Panc1 (cell line): Measurements from ENCODE around the gene SIPA1L2. TPM values are rescaled to one million over a fixed set of nuclear protein-coding genes. Genes with fewer than 3 reads are reported as not detected.

ENCODE experiments used
- ATAC-seq: fragments of 200-7000 bp; cut with Tn5 transposase; 2 replicates; pipeline ENCODE4 v1.9.1; 2020; ENCODE audit warnings: mild to moderate bottlenecking, moderate library complexity
- BruUV-seq: library from RNA; stranded (reverse); fragments of 400-500 nt; replicated peaks from 2 replicates; lab custom pipeline; 2021; lab: Mats Ljungman, UMichigan
- CTCF ChIA-PET: fragments of 300-600 bp; sonication (Branson Sonifier 250); formaldehyde crosslinking; loops from one replicate; lab custom pipeline; 2022; ENCODE audit warnings: antibody characterized with exemption; lab: Charles Lee
- POLR2A ChIA-PET: fragments of 300-600 bp; sonication (Branson Sonifier 250); formaldehyde crosslinking; loops from one replicate; lab custom pipeline; 2022; ENCODE audit warnings: antibody characterized with exemption; lab: Charles Lee
- DNase-seq: peaks from one replicate; pipeline ENCODE4 v3.0.0-alpha.2; 2010; ENCODE audit warnings: low read depth, low spot score
- H3K27ac ChIP-seq: 2 replicates; pipeline ENCODE4 v1.5.1; 2011; ENCODE audit warnings: mild to moderate bottlenecking, low read length, inconsistent platforms
- H3K27me3 ChIP-seq: fragments of 200-500 bp; sonication (Bioruptor generic); 2 replicates; pipeline ENCODE4 v1.6.0; 2014; ENCODE audit warnings: low read length, inconsistent platforms; ENCODE audit not compliant: control insufficient read depth, insufficient read depth
- H3K36me3 ChIP-seq: fragments of 200-500 bp; sonication (Bioruptor generic); 2 replicates; pipeline ENCODE4 v1.5.1; 2014; ENCODE audit warnings: inconsistent platforms, mild to moderate bottlenecking, low read length, moderate library complexity; ENCODE audit not compliant: control insufficient read depth, insufficient read depth
- H3K4me1 ChIP-seq: 2 replicates; pipeline ENCODE4 v1.5.1; 2011; ENCODE audit warnings: inconsistent platforms, mild to moderate bottlenecking, low read length, moderate library complexity; ENCODE audit not compliant: control insufficient read depth, insufficient read depth
- H3K4me3 ChIP-seq, 2 experiments: 2 replicates each; pipeline ENCODE4 v1.5.1; 2011 to 2012; ENCODE audit warnings: low read depth in 2 of 2, low read length in 2 of 2, mild to moderate bottlenecking in 2 of 2, inconsistent platforms in 1 of 2, moderate library complexity in 1 of 2
- H3K9me3 ChIP-seq: fragments of 200-500 bp; sonication (Bioruptor generic); 2 replicates; pipeline ENCODE4 v1.5.1; 2014; ENCODE audit warnings: low read depth, mild to moderate bottlenecking, inconsistent platforms, low read length, moderate library complexity; ENCODE audit not compliant: control insufficient read depth, insufficient read depth
- POLR2AphosphoS5 ChIP-seq: IDR thresholded peaks from 2 replicates; pipeline ENCODE4 v1.6.1; 2012; ENCODE audit warnings: mild to moderate bottlenecking, low read depth, low read length, moderate library complexity
- SIN3A ChIP-seq: IDR thresholded peaks from 2 replicates; pipeline ENCODE4 v1.6.1; 2012; ENCODE audit warnings: low read depth, mild to moderate bottlenecking, low read length, moderate library complexity, borderline replicate concordance; ENCODE audit not compliant: insufficient read depth
- TCF7L2 ChIP-seq: IDR thresholded peaks from 2 replicates; pipeline ENCODE4 v1.6.1; 2011; ENCODE audit warnings: mild to moderate bottlenecking, low read depth, low read length, inconsistent platforms
- in situ Hi-C: cut with HindIII; loops from 2 replicates; pipeline ENCODE4 v1.10.0; 2016; ENCODE audit warnings: low sequenced_read_pairs, low pct_unique_long_range_greater_than_20kb
- intact Hi-C: fragments of 100-400 bp; cut with micrococcal nuclease; formaldehyde crosslinking; loops from one replicate; pipeline ENCODE4 v1.10.0; 2022; ENCODE audit not compliant: unreplicated experiment
- total RNA-seq: library from RNA; stranded (reverse); gene quantifications from one replicate; pipeline ENCODE4 v1.2.1, GENCODE V29; 2021; ENCODE audit not compliant: unreplicated experiment
- TF ChIP-seq, protein P1 (sequence below), 2 experiments: IDR thresholded peaks; 2 replicates each; pipeline ENCODE4 v1.6.1; 2011 to 2012; ENCODE audit warnings: low read depth in 2 of 2, control low read depth in 1 of 2, low read length in 1 of 2, mild to moderate bottlenecking in 1 of 2, moderate library complexity in 1 of 2; ENCODE audit not compliant: insufficient read depth in 1 of 2
- TF ChIP-seq, protein P2 (sequence below): fragments of 450-650 bp; IDR thresholded peaks from 2 replicates; pipeline ENCODE4 v1.5.1; 2017; ENCODE audit warnings: mild to moderate bottlenecking

Gene SIPA1L2
- total RNA-seq, 1 experiment from 2014 or later: 5.2 TPM

DNA sequence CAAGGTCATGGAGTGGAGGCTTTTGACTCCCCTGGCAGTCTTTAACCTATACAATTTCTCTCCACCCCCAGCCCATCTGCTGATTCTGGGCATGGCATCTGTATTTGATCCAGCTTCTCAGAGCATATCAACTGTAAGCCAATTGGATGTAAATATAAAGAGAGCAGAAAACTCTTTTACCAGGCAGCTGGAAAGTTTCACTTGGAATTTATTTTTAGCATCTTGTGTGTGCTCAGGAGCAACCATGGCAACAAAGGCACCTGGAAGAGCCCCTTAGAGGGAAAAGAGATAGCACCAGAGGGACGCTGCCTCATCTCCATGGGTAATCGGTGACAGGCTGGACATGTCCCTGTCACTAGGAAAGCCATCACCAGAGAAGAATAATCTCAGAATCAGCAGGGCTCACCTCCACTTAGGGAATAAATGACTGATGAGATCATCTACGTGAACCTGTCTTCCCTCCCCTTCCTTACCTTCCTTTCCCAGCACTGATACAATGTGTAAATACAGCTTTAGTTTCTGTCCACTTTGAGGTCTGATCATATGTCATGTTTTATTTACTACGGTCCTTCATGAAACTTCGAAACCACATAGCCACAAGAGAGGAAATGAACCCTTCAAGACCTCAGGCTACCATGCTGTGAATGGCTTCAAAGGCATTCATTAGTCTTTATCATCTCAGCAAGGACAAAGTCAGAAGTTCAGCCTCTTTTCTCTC, 25.3 kb upstream of the SIPA1L2 start:
- Histone ChIP-seq H3K9me3 (no peaks in the 10 kb centered on the region), H3K36me3 (no peaks in the 10 kb centered on the region), H3K27me3 (peaks cover 4% of the 10 kb centered on the region; the same call in 1 of the 2 replicates), H3K27ac (no peak overlapping the region), H3K4me1 (no peaks in the 10 kb centered on the region), H3K4me3 (no peak overlapping the region)
- DNase-seq (no peak), ATAC-seq (no peak)
- no peak for TF ChIP-seq TCF7L2
- TF ChIP-seq, protein P1, sequence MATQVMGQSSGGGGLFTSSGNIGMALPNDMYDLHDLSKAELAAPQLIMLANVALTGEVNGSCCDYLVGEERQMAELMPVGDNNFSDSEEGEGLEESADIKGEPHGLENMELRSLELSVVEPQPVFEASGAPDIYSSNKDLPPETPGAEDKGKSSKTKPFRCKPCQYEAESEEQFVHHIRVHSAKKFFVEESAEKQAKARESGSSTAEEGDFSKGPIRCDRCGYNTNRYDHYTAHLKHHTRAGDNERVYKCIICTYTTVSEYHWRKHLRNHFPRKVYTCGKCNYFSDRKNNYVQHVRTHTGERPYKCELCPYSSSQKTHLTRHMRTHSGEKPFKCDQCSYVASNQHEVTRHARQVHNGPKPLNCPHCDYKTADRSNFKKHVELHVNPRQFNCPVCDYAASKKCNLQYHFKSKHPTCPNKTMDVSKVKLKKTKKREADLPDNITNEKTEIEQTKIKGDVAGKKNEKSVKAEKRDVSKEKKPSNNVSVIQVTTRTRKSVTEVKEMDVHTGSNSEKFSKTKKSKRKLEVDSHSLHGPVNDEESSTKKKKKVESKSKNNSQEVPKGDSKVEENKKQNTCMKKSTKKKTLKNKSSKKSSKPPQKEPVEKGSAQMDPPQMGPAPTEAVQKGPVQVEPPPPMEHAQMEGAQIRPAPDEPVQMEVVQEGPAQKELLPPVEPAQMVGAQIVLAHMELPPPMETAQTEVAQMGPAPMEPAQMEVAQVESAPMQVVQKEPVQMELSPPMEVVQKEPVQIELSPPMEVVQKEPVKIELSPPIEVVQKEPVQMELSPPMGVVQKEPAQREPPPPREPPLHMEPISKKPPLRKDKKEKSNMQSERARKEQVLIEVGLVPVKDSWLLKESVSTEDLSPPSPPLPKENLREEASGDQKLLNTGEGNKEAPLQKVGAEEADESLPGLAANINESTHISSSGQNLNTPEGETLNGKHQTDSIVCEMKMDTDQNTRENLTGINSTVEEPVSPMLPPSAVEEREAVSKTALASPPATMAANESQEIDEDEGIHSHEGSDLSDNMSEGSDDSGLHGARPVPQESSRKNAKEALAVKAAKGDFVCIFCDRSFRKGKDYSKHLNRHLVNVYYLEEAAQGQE (IDR thresholded peaks at IDR 0.05; ENCODE audit: insufficient read depth in 1 of 2, low read depth in 2 of 2, low read length in 1 of 2): no peak
- TF ChIP-seq, protein P2, sequence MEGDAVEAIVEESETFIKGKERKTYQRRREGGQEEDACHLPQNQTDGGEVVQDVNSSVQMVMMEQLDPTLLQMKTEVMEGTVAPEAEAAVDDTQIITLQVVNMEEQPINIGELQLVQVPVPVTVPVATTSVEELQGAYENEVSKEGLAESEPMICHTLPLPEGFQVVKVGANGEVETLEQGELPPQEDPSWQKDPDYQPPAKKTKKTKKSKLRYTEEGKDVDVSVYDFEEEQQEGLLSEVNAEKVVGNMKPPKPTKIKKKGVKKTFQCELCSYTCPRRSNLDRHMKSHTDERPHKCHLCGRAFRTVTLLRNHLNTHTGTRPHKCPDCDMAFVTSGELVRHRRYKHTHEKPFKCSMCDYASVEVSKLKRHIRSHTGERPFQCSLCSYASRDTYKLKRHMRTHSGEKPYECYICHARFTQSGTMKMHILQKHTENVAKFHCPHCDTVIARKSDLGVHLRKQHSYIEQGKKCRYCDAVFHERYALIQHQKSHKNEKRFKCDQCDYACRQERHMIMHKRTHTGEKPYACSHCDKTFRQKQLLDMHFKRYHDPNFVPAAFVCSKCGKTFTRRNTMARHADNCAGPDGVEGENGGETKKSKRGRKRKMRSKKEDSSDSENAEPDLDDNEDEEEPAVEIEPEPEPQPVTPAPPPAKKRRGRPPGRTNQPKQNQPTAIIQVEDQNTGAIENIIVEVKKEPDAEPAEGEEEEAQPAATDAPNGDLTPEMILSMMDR: no peak
- no peak for TF ChIP-seq POLR2AphosphoS5
- no peak for TF ChIP-seq SIN3A
- CTCF ChIA-PET: no interaction called here
- BruUV-seq: no TSS peak
- POLR2A ChIA-PET: no interaction called here
- intact Hi-C loops: no loop called here
- in situ Hi-C loops: no loop called here

DNA sequence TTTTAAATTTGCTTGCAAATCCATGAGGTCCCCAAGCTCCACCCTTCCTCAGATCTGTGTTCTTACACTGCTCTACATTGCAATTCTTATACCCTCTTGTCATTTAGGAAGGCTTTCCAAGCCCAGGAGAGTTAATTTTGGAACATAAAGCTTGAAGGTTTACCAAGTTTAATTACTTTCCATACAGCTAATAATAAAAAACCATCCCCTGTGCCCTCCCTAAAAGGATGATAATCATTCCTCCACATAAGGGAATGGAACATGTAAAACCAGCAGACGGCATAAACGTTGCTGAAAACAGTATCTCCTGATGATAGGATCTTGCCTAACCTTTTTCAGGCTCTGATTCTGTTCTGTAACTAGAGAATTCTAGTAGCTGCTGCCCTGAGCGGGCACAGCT, 23.9 kb upstream of the SIPA1L2 start:
- Histone ChIP-seq H3K4me1 (no peaks in the 10 kb centered on the region), H3K27ac (no peak overlapping the region), H3K36me3 (no peaks in the 10 kb centered on the region), H3K27me3 (peaks cover 2% of the 10 kb centered on the region; the same call in 1 of the 2 replicates), H3K9me3 (no peaks in the 10 kb centered on the region), H3K4me3 (no peak overlapping the region)
- in situ Hi-C loops (no loop called here), intact Hi-C loops (no loop called here)
- no peak for DNase-seq
- POLR2A ChIA-PET: no interaction called here
- no TSS peak for BruUV-seq
- no peak for ATAC-seq
- CTCF ChIA-PET: no interaction called here
- TF ChIP-seq, protein P2: no peak
- TF ChIP-seq, protein P1 (IDR thresholded peaks at IDR 0.05; ENCODE audit: insufficient read depth in 1 of 2, low read depth in 2 of 2, low read length in 1 of 2): no peak
- TF ChIP-seq TCF7L2 (no peak), SIN3A (no peak), POLR2AphosphoS5 (no peak)
